ENCODE results near the gene GULP1. TPM values are rescaled to one million over a fixed set of nuclear protein-coding genes. Genes with fewer than 3 reads are reported as not detected.

The GULP1 gene
- total and polyA plus RNA-seq, 2 experiments from 2014 or later: 94.6 to 181 TPM

DNA sequence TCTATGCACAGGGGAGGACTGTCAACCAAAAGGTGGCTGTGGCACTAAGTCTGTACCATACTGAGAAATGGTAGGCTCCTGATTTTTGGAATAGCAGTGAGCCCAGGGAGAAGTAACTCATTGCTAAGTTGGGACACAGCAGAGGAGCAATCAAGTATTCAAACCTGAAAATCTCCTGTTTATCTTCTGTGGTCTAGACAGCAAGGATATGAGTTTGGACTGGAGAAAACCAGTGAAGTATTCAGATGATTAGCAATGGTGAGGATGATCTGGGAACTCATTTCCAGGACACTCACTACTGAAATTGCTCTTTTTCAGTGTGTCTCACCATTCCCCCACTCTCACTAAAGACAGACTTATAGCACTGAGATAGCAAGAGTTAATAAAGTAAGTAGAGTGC lies 112.0 kb downstream of the GULP1 start:
- Mint-ChIP-seq H3K4me1 (peaks cover 10% of the 10 kb centered on the region), H3K9me3 (peaks cover 20% of the 10 kb centered on the region), H3K27ac (no peak overlapping the region), H3K4me3 (no peak overlapping the region), H3K27me3 (ENCODE audit: insufficient read depth, low read depth, poor library complexity) (peaks cover 4% of the 10 kb centered on the region), H3K36me3 (ENCODE audit: low read depth) (peaks cover 53% of the 10 kb centered on the region)
- Histone ChIP-seq H3K4me2 (no peak overlapping the region), H3K4me3 (no peak overlapping the region), H3K79me2 (replicated peaks; ENCODE audit: insufficient read depth) (peaks cover 50% of the 10 kb centered on the region), H4K20me1 (replicated peaks; ENCODE audit: insufficient read depth) (peaks cover 9% of the 10 kb centered on the region; the same call in 1 of the 2 replicates), H2AFZ (no peak overlapping the region), H3F3A (replicated peaks; ENCODE audit: low read depth) (no peaks in the 10 kb centered on the region), H3K27ac (ENCODE audit: low read depth) (no peak overlapping the region), H3K4me1 (ENCODE audit: insufficient read depth) (peaks cover 7% of the 10 kb centered on the region), H3K27me3 (ENCODE audit: insufficient read depth) (no peaks in the 10 kb centered on the region), H3K36me3 (ENCODE audit: insufficient read depth) (peaks cover 7% of the 10 kb centered on the region), H3K9me2 (ENCODE audit: insufficient read depth) (0 out of 2 replicates have a peak, but pooled peaks cover 14% of the 10 kb centered on the region)
- DNase-seq (ENCODE audit: low spot score): no peak
- ATAC-seq: no peak
- TF ChIP-seq STAT1 (IDR thresholded peaks at IDR 0.05; ENCODE audit: unreplicated experiment) (no peak), EZH2phosphoT487 (IDR thresholded peaks at IDR 0.05; ENCODE audit: unreplicated experiment) (no peak), CREB1 (CRISPR knock-in tag; IDR thresholded peaks at IDR 0.05; ENCODE audit: low read depth) (no peak), NANOG (IDR thresholded peaks at IDR 0.05; ENCODE audit: borderline replicate concordance) (no peak), JUNB (IDR thresholded peaks at IDR 0.05; ENCODE audit: unreplicated experiment) (no peak), EZH2 (IDR thresholded peaks at IDR 0.05; ENCODE audit: low read depth, unreplicated experiment) (no peak), ZNF114 (CRISPR knock-in tag; IDR thresholded peaks at IDR 0.05) (no peak), CTCF (conservative IDR thresholded peaks at IDR 0.05; ENCODE audit: low read depth in 2 of 2) (no peak), ZNF331 (CRISPR knock-in tag; IDR thresholded peaks at IDR 0.05; ENCODE audit: low read depth) (no peak)
- TF ChIP-seq, protein P1, sequence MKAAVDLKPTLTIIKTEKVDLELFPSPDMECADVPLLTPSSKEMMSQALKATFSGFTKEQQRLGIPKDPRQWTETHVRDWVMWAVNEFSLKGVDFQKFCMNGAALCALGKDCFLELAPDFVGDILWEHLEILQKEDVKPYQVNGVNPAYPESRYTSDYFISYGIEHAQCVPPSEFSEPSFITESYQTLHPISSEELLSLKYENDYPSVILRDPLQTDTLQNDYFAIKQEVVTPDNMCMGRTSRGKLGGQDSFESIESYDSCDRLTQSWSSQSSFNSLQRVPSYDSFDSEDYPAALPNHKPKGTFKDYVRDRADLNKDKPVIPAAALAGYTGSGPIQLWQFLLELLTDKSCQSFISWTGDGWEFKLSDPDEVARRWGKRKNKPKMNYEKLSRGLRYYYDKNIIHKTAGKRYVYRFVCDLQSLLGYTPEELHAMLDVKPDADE (IDR thresholded peaks at IDR 0.05): no peak

GRCh38 chr2:188404341-188405004 lies 112.8 kb downstream of the GULP1 start:
- Mint-ChIP-seq H3K9me3 (peaks cover 20% of the 10 kb centered on the region), H3K27me3 (ENCODE audit: insufficient read depth, low read depth, poor library complexity) (peaks cover 4% of the 10 kb centered on the region), H3K4me1 (peaks cover 4% of the 10 kb centered on the region; the same call in 2 of the 3 replicates), H3K4me3 (no peak overlapping the region), H3K27ac (no peak overlapping the region), H3K36me3 (ENCODE audit: low read depth) (peaks cover 54% of the 10 kb centered on the region)
- no peaks in the 10 kb centered on the region for H3F3A ChIP-seq (replicated peaks; ENCODE audit: low read depth)
- no peak overlapping the region for H3K4me3 ChIP-seq
- H3K36me3 ChIP-seq (ENCODE audit: insufficient read depth): peaks cover 7% of the 10 kb centered on the region
- DNase-seq (ENCODE audit: low spot score) (no peak), ATAC-seq (no peak)
- peaks cover 9% of the 10 kb centered on the region; the same call in 1 of the 2 replicates for H4K20me1 ChIP-seq (replicated peaks; ENCODE audit: insufficient read depth)
- no peak overlapping the region for H3K27ac ChIP-seq (ENCODE audit: low read depth)
- H3K4me2 ChIP-seq: no peak overlapping the region
- H2AFZ ChIP-seq: no peak overlapping the region
- TF ChIP-seq, protein P2, sequence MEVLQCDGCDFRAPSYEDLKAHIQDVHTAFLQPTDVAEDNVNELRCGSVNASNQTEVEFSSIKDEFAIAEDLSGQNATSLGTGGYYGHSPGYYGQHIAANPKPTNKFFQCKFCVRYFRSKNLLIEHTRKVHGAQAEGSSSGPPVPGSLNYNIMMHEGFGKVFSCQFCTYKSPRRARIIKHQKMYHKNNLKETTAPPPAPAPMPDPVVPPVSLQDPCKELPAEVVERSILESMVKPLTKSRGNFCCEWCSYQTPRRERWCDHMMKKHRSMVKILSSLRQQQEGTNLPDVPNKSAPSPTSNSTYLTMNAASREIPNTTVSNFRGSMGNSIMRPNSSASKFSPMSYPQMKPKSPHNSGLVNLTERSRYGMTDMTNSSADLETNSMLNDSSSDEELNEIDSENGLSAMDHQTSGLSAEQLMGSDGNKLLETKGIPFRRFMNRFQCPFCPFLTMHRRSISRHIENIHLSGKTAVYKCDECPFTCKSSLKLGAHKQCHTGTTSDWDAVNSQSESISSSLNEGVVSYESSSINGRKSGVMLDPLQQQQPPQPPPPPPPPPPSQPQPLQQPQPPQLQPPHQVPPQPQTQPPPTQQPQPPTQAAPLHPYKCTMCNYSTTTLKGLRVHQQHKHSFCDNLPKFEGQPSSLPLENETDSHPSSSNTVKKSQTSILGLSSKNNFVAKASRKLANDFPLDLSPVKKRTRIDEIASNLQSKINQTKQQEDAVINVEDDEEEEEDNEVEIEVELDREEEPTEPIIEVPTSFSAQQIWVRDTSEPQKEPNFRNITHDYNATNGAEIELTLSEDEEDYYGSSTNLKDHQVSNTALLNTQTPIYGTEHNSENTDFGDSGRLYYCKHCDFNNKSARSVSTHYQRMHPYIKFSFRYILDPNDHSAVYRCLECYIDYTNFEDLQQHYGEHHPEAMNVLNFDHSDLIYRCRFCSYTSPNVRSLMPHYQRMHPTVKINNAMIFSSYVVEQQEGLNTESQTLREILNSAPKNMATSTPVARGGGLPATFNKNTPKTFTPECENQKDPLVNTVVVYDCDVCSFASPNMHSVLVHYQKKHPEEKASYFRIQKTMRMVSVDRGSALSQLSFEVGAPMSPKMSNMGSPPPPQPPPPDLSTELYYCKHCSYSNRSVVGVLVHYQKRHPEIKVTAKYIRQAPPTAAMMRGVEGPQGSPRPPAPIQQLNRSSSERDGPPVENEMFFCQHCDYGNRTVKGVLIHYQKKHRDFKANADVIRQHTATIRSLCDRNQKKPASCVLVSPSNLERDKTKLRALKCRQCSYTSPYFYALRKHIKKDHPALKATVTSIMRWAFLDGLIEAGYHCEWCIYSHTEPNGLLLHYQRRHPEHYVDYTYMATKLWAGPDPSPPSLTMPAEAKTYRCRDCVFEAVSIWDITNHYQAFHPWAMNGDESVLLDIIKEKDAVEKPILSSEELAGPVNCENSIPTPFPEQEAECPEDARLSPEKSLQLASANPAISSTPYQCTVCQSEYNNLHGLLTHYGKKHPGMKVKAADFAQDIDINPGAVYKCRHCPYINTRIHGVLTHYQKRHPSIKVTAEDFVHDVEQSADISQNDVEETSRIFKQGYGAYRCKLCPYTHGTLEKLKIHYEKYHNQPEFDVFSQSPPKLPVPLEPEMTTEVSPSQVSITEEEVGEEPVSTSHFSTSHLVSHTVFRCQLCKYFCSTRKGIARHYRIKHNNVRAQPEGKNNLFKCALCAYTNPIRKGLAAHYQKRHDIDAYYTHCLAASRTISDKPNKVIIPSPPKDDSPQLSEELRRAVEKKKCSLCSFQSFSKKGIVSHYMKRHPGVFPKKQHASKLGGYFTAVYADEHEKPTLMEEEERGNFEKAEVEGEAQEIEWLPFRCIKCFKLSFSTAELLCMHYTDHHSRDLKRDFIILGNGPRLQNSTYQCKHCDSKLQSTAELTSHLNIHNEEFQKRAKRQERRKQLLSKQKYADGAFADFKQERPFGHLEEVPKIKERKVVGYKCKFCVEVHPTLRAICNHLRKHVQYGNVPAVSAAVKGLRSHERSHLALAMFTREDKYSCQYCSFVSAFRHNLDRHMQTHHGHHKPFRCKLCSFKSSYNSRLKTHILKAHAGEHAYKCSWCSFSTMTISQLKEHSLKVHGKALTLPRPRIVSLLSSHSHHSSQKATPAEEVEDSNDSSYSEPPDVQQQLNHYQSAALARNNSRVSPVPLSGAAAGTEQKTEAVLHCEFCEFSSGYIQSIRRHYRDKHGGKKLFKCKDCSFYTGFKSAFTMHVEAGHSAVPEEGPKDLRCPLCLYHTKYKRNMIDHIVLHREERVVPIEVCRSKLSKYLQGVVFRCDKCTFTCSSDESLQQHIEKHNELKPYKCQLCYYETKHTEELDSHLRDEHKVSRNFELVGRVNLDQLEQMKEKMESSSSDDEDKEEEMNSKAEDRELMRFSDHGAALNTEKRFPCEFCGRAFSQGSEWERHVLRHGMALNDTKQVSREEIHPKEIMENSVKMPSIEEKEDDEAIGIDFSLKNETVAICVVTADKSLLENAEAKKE (CRISPR knock-in tag; IDR thresholded peaks at IDR 0.05): no peak
- TF ChIP-seq, protein P1 (IDR thresholded peaks at IDR 0.05): no peak
- TF ChIP-seq ZNF114 (CRISPR knock-in tag; IDR thresholded peaks at IDR 0.05): no peak
- H3K4me1 ChIP-seq (ENCODE audit: insufficient read depth): peaks cover 9% of the 10 kb centered on the region
- H3K9me2 ChIP-seq (ENCODE audit: insufficient read depth): 0 out of 2 replicates have a peak, but pooled peaks cover 14% of the 10 kb centered on the region
- H3K27me3 ChIP-seq (ENCODE audit: insufficient read depth): no peaks in the 10 kb centered on the region
- H3K79me2 ChIP-seq (replicated peaks; ENCODE audit: insufficient read depth): peaks cover 47% of the 10 kb centered on the region

All from GM23338 (cell line).